ENCODE results near the gene TBC1D21. TPM values are rescaled to one million over a fixed set of nuclear protein-coding genes. Genes with fewer than 3 reads are reported as not detected.

Gene TBC1D21
- total RNA-seq (ENCODE audit: unreplicated experiment), result not detected
- long read RNA-seq, result 0 reads

GRCh38 chr15:73873456-73873855, at the start of gene TBC1D21:
TBC1D21 (plus strand) TSS chr15:73873564; CDS start chr15:73873710, 146 bp downstream.
- H3K27ac Mint-ChIP-seq (ENCODE audit: unreplicated experiment), result no peak within 1 kb of the TSS
- no peaks in the 10 kb centered on the region for H3K36me3 Mint-ChIP-seq (ENCODE audit: low read depth, unreplicated experiment)
- H3K9me3 Mint-ChIP-seq (ENCODE audit: unreplicated experiment), result no peaks in the 10 kb centered on the region
- no peak for DNase-seq (ENCODE audit: low spot score)
- peaks cover 2% of the 10 kb centered on the region for H3K27me3 Mint-ChIP-seq (ENCODE audit: unreplicated experiment)
- H3K4me3 Mint-ChIP-seq (ENCODE audit: unreplicated experiment), result peak within 1 kb of the TSS; percentile 22
- peaks cover under 1% of the 10 kb centered on the region for H3K4me1 Mint-ChIP-seq (ENCODE audit: unreplicated experiment)
- no peak for TF ChIP-seq CTCF (IDR thresholded peaks at IDR 0.05; ENCODE audit: unreplicated experiment)

- Mint-ChIP-seq H3K36me3 (ENCODE audit: low read depth, unreplicated experiment) (no peaks in the 10 kb centered on the region), H3K27ac (ENCODE audit: unreplicated experiment) (no peak overlapping the region), H3K9me3 (ENCODE audit: unreplicated experiment) (no peaks in the 10 kb centered on the region), H3K27me3 (ENCODE audit: unreplicated experiment) (no peaks in the 10 kb centered on the region), H3K4me1 (ENCODE audit: unreplicated experiment) (peaks cover 4% of the 10 kb centered on the region), H3K4me3 (ENCODE audit: unreplicated experiment) (no peak overlapping the region)
- no peak for TF ChIP-seq CTCF (IDR thresholded peaks at IDR 0.05; ENCODE audit: unreplicated experiment)
- DNase-seq (ENCODE audit: low spot score), result no peak
Observed at GRCh38 chr15:73826711-73827251, 46.6 kb upstream of the TBC1D21 start.

- no peak overlapping the region for H3K4me3 Mint-ChIP-seq (ENCODE audit: unreplicated experiment)
- TF ChIP-seq CTCF (IDR thresholded peaks at IDR 0.05; ENCODE audit: unreplicated experiment), result no peak
- no peaks in the 10 kb centered on the region for H3K9me3 Mint-ChIP-seq (ENCODE audit: unreplicated experiment)
- peaks cover 2% of the 10 kb centered on the region for H3K27me3 Mint-ChIP-seq (ENCODE audit: unreplicated experiment)
- no peaks in the 10 kb centered on the region for H3K36me3 Mint-ChIP-seq (ENCODE audit: low read depth, unreplicated experiment)
- H3K4me1 Mint-ChIP-seq (ENCODE audit: unreplicated experiment), result no peaks in the 10 kb centered on the region
- no peak for DNase-seq (ENCODE audit: low spot score)
- no peak overlapping the region for H3K27ac Mint-ChIP-seq (ENCODE audit: unreplicated experiment)
Observed at GRCh38 chr15:73829523-73829922, 43.8 kb upstream of the TBC1D21 start.

- Mint-ChIP-seq H3K27me3 (ENCODE audit: unreplicated experiment) (peaks cover 2% of the 10 kb centered on the region), H3K4me3 (ENCODE audit: unreplicated experiment) (no peak overlapping the region), H3K36me3 (ENCODE audit: low read depth, unreplicated experiment) (no peaks in the 10 kb centered on the region), H3K4me1 (ENCODE audit: unreplicated experiment) (no peaks in the 10 kb centered on the region), H3K27ac (ENCODE audit: unreplicated experiment) (no peak overlapping the region), H3K9me3 (ENCODE audit: unreplicated experiment) (no peaks in the 10 kb centered on the region)
- no peak for DNase-seq (ENCODE audit: low spot score)
- no peak for TF ChIP-seq CTCF (IDR thresholded peaks at IDR 0.05; ENCODE audit: unreplicated experiment)
Observed at GRCh38 chr15:73832657-73833056, 40.7 kb upstream of the TBC1D21 start.

- H3K27me3 Mint-ChIP-seq (ENCODE audit: unreplicated experiment), result peaks cover 2% of the 10 kb centered on the region
- H3K4me3 Mint-ChIP-seq (ENCODE audit: unreplicated experiment), result no peak overlapping the region
- H3K27ac Mint-ChIP-seq (ENCODE audit: unreplicated experiment), result no peak overlapping the region
Observed at GRCh38 chr15:73836845-73837244, 36.5 kb upstream of the TBC1D21 start.

More at GRCh38 chr15:73836845-73837244, 36.5 kb upstream of the TBC1D21 start:
- DNase-seq (ENCODE audit: low spot score), result no peak
- Mint-ChIP-seq H3K9me3 (ENCODE audit: unreplicated experiment) (no peaks in the 10 kb centered on the region), H3K36me3 (ENCODE audit: low read depth, unreplicated experiment) (no peaks in the 10 kb centered on the region), H3K4me1 (ENCODE audit: unreplicated experiment) (no peaks in the 10 kb centered on the region)
- no peak for TF ChIP-seq CTCF (IDR thresholded peaks at IDR 0.05; ENCODE audit: unreplicated experiment)

Measured in endothelial cell (in vitro differentiated cells).